OCI-M1 (cell line): Measurements from ENCODE around the gene MED15.

ENCODE experiments used
- DNase-seq: peaks from one replicate; lab custom pipeline; 2025; lab: John Stamatoyannopoulos, UW

MED15 gene

GRCh38 chr22:20625270-20625669 is 117.9 kb downstream of the MED15 start:
- no peak for DNase-seq

- DNase-seq: no peak
Measured at GRCh38 chr22:20626811-20627210, 119.4 kb downstream of the MED15 start.

GRCh38 chr22:20627432-20627831 is 120.0 kb downstream of the MED15 start:
- DNase-seq: no peak

GRCh38 chr22:20628081-20628939 is 120.9 kb downstream of the MED15 start:
- DNase-seq: no peak

GRCh38 chr22:20629401-20629800 is 122.0 kb downstream of the MED15 start:
- no peak for DNase-seq

GRCh38 chr22:20630873-20631617 is 123.6 kb downstream of the MED15 start:
- no peak for DNase-seq

GRCh38 chr22:20632082-20632481 is 124.7 kb downstream of the MED15 start:
- no peak for DNase-seq

- no peak for DNase-seq
Measured at GRCh38 chr22:20632518-20632917, 125.1 kb downstream of the MED15 start.

- no peak for DNase-seq
Measured at GRCh38 chr22:20634560-20635226, 127.3 kb downstream of the MED15 start.

- DNase-seq: no peak
Measured at GRCh38 chr22:20635227-20635591, 127.8 kb downstream of the MED15 start.

GRCh38 chr22:20636075-20636812 is 128.8 kb downstream of the MED15 start:
- DNase-seq: no peak

- no peak for DNase-seq
Measured at GRCh38 chr22:20636945-20637344, 129.5 kb downstream of the MED15 start.
